HepG2 (cell line): ENCODE data around the gene SIVA1. TPM values are rescaled to one million over a fixed set of nuclear protein-coding genes. Genes with fewer than 3 reads are reported as not detected.

Source experiments
- ATF6 ChIP-seq: sonication (generic); formaldehyde crosslinking; conservative IDR thresholded peaks from 2 replicates; pipeline ENCODE4 v1.4.0; 2020; ENCODE audit warnings: missing genetic modification reagents
- FOSL1 ChIP-seq: sonication (generic); formaldehyde crosslinking; IDR thresholded peaks from 2 replicates; pipeline ENCODE4 v1.9.0; 2021; ENCODE audit warnings: missing genetic modification reagents, borderline replicate concordance
- FOXO1 ChIP-seq: sonication (generic); formaldehyde crosslinking; IDR thresholded peaks from 2 replicates; pipeline ENCODE4 v1.4.0; 2020; ENCODE audit warnings: missing genetic modification reagents
- GABPB1 ChIP-seq: IDR thresholded peaks from 2 replicates; pipeline ENCODE4 v1.6.1; 2016; ENCODE audit warnings: mild to moderate bottlenecking, missing genetic modification reagents, moderate library complexity, missing compliant biosample characterization
- JUND ChIP-seq: sonication (generic); formaldehyde crosslinking; IDR thresholded peaks from 2 replicates; pipeline ENCODE4 v1.8.0; 2022; ENCODE audit warnings: mild to moderate bottlenecking, missing genetic modification reagents
- KAT2B ChIP-seq: fragments of 150-350 bp; IDR thresholded peaks from 2 replicates; pipeline ENCODE4 v1.6.1; 2014; ENCODE audit warnings: low read depth, low read length, borderline replicate concordance
- PLRG1 ChIP-seq: fragments of 450-650 bp; conservative IDR thresholded peaks from 2 replicates; pipeline ENCODE4 v1.6.1; 2016
- RARA ChIP-seq: IDR thresholded peaks from 2 replicates; pipeline ENCODE4 v1.6.1; 2016; ENCODE audit warnings: missing genetic modification reagents, missing compliant biosample characterization
- SP1 ChIP-seq, 2 experiments: fragments of 450-650 bp in 1 of 2; sonication (generic) in 1 of 2; formaldehyde crosslinking in 1 of 2; IDR thresholded peaks; 2 replicates each; pipeline versions ENCODE4 v1.4.0 to v1.6.1; 2016 to 2020; ENCODE audit warnings: missing genetic modification reagents in 1 of 2
- TFE3 ChIP-seq: IDR thresholded peaks from 2 replicates; pipeline ENCODE4 v1.6.1; 2016
- ZMYM4 ChIP-seq: sonication (generic); formaldehyde crosslinking; IDR thresholded peaks from 2 replicates; pipeline ENCODE4 v1.8.1; 2023; ENCODE audit warnings: mild to moderate bottlenecking, missing genetic modification reagents
- ZNF17 ChIP-seq: sonication (generic); formaldehyde crosslinking; IDR thresholded peaks from 2 replicates; pipeline ENCODE4 v1.5.0; 2020; ENCODE audit warnings: mild to moderate bottlenecking, missing genetic modification reagents
- ZNF44 ChIP-seq: sonication (generic); formaldehyde crosslinking; IDR thresholded peaks from 2 replicates; pipeline ENCODE4 v1.5.1; 2020; ENCODE audit warnings: mild to moderate bottlenecking, missing genetic modification reagents
- ZNF468 ChIP-seq: sonication (generic); formaldehyde crosslinking; IDR thresholded peaks from 2 replicates; pipeline ENCODE4 v1.8.0; 2022; ENCODE audit warnings: mild to moderate bottlenecking, moderate library complexity, missing genetic modification reagents
- ZNF512B ChIP-seq: sonication (generic); formaldehyde crosslinking; IDR thresholded peaks from 2 replicates; pipeline ENCODE4 v1.5.1; 2020; ENCODE audit warnings: missing genetic modification reagents, mild to moderate bottlenecking, borderline replicate concordance
- ZNF549 ChIP-seq: sonication (generic); formaldehyde crosslinking; IDR thresholded peaks from 2 replicates; pipeline ENCODE4 v1.5.0; 2020; ENCODE audit warnings: missing genetic modification reagents
- ZNF572 ChIP-seq: sonication (generic); formaldehyde crosslinking; IDR thresholded peaks from 2 replicates; pipeline ENCODE4 v1.5.1; 2020; ENCODE audit warnings: mild to moderate bottlenecking, missing genetic modification reagents
- ZNF609 ChIP-seq: sonication (generic); formaldehyde crosslinking; IDR thresholded peaks from 2 replicates; pipeline ENCODE4 v1.4.0; 2020; ENCODE audit warnings: mild to moderate bottlenecking, missing genetic modification reagents, borderline replicate concordance
- polyA plus RNA-seq, 8 experiments: library from polyadenylated mRNA; depleted of rRNA in 3 of 8; stranded (reverse) in 7 of 8; unstranded in 1 of 8; fragments of >200 nt; fragmentation: Illumina TruSeq in 4 of 8; extraction: Trizol in 4 of 8; gene quantifications; 2 replicates each; pipeline versions ENCODE4 v1.2.1 to v1.2.3, GENCODE V29; 2011 to 2016; ENCODE audit warnings: low read depth in 4 of 8, missing spikeins in 1 of 8, mixed read lengths in 1 of 8; ENCODE audit not compliant: insufficient read depth in 1 of 8
- total RNA-seq, 5 experiments: library from RNA; depleted of rRNA; stranded (reverse); fragments of >200 nt; fragmentation: Illumina TruSeq; extraction: Trizol; gene quantifications; 2 replicates each; pipeline ENCODE4 v1.2.3, GENCODE V29; 2016; ENCODE audit warnings: low read depth in 1 of 5

The SIVA1 gene
- total and polyA plus RNA-seq, 2 of the 13 experiments (the other 11 are each of a cell fraction or from before 2014, with no cell fraction given) = 123 to 186 TPM

GRCh38 chr14:104752735-104753527 is at the start of gene SIVA1 (continued):
- TF ChIP-seq ZNF512B (CRISPR knock-in tag) (no peak), RARA (CRISPR knock-in tag) (peak; percentile 62), ZNF549 (CRISPR knock-in tag) (no peak), ZNF468 (CRISPR knock-in tag) (no peak), PLRG1 (no peak), ZNF17 (no peak), FOSL1 (CRISPR knock-in tag) (no peak), JUND (CRISPR knock-in tag) (no peak), FOXO1 (no peak; the same call in 1 of the 2 replicates), ZNF44 (CRISPR knock-in tag) (peak; percentile 67; the same call in 1 of the 2 replicates), ZMYM4 (CRISPR knock-in tag) (peak; percentile 22; the same call in 1 of the 2 replicates), ZNF572 (CRISPR knock-in tag) (no peak), ZNF609 (CRISPR knock-in tag) (0 out of 2 replicates have a peak, but pooled peaks have one; percentile 24), TFE3 (CRISPR knock-in tag) (peak; percentile 52), SP1 (IDR thresholded peaks at IDR 0.05) (peak; percentile 51; the same call in 1 of the 2 replicates), SP1 (CRISPR knock-in tag; IDR thresholded peaks at IDR 0.05) (peak; percentile 75), GABPB1 (CRISPR knock-in tag) (peak; percentile 89), ATF6 (0 out of 2 replicates have a peak, but pooled peaks have one; percentile 5), KAT2B (no peak)
